ENCODE measurements around the gene COMMD6.

COMMD6 gene

GRCh38 chr13:75521956-75522355 is 15.7 kb downstream of the COMMD6 start:
- DNase-seq = no peak

DNA sequence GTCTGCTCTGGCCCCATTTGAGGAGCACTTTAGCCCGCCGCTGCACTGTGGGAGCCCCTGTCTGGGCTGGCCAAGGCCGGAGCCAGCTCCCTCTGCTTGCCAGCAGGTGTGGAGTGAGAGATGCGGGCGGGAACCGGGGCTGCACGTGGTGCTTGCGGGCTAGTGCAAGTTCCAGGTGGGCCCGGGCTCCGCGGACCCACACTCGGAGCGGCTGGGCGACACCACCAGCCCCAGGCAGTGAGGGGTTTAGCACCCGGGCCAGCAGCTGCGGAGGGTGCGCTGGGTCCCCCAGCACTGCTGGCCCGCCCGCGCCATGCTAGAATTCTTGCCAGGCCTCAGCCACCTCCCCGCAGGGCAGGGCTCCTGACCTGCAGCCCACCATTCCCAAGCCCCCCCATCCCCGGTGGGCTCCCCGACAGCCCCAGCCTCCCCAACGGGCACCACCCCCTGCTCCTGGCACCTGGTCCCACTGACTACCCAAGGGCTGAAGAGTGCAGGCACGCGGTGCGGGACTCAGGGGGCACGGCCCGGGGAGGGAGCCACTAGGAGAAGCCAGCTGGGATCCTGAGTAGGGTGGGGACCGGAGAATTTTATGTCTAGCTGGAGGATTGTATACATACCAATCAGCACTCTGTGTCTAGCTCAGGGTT is 19.1 kb downstream of the COMMD6 start:
- no peak for DNase-seq

GRCh38 chr13:75514080-75514995 is 23.3 kb downstream of the COMMD6 start:
- DNase-seq = no peak

DNA sequence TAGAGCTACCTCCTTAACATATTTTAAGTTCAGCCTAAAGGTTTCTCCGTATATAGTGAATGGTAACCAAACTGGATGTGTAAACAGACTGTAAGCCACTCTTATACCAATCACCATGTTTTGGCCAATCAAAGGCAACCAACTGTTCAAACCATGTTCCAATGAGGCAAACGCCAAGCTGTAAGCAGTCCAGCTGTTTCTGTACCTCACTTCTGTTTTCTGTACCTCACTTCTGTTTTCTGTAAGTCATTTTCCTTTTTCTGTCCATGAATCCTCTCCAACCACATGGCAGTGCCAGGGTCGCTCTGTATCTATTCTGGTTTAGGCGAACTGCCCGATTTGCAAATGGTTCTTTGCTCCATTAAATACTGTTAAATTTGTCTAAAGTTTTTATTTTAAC is 24.4 kb downstream of the COMMD6 start:
- no peak for DNase-seq

- no peak for DNase-seq
These were observed 25.4 kb downstream of the COMMD6 start for GRCh38 chr13:75512253-75512652.

- peak in 1 of 5 experiments; percentile 9 for DNase-seq
These were observed 26.5 kb downstream of the COMMD6 start for GRCh38 chr13:75511051-75511625.

DNA sequence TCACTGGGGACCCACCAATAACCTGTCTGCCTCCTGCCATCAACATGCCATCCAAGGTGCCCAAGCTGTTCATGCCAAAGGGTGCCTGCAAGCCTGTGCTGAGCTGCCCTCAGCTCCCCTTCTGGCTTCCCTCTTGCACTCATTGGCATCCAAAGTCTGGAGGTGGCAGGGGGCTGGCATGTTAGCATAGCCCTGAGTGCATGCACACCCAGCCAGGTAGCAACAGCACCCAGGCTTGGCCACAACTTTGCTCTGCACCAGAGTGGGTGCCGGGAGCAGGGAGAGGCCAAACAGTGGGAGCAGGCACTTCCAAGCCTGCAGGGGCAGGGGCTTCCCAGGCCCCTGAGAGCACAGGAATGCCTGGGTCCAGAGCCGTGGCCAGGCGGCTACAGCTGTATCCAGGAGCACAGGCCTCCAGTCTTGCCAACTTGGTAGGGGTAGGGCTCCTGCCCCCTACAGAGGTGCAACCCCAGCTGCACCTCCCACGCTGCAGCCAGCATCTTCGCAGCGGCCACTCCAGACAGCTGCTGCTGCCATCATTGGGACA is 29.6 kb downstream of the COMMD6 start:
- no peak for DNase-seq

DNA sequence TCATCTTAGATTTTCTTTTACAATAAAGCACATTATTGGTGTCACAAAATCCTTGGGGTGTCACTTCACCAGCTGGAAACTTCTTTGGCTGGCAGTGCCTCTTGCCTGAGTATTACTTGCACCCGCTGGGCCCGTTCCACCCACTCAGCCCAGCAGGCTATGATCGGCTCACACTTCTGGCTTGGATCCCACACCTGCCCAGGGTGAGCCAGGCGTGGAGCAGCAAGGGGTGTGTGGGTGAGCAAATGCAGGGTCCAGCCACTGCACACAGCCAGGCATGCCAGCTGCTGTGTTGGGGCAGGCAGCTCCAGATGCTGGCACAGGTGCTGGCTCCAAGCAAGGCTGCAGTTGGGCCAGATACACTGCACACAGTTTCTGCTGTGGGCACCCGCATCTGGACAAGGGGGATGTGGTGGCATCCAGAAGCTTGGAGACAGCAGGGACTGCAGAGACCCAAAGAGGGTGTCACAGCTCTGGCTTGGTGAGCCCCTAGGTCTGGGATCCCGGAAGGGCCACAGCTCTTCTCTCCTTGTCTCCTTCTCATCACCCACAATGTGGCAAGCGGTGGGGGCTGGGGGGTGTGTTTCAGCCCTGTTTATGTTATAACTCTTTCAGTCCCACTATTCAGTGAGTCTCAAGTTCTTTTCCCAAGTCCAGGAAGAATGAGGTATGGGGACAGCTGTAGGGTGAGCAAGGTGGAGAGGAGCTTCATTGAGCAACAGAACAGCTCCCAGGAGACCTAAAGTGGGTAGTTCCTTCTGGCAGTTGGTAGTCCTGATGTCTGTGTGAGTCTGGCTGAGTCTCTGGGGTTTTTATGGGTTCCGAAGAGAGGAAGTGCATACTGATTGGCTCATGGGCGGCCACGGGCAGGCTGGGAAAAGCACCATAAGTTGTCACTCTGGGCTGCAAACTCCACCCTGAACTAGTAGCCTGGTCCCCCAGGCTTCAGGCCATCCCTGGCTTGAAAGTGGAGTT is 30.3 kb downstream of the COMMD6 start:
- no peak for DNase-seq

GRCh38 chr13:75506018-75506417 is 31.6 kb downstream of the COMMD6 start:
- no peak for DNase-seq

DNA sequence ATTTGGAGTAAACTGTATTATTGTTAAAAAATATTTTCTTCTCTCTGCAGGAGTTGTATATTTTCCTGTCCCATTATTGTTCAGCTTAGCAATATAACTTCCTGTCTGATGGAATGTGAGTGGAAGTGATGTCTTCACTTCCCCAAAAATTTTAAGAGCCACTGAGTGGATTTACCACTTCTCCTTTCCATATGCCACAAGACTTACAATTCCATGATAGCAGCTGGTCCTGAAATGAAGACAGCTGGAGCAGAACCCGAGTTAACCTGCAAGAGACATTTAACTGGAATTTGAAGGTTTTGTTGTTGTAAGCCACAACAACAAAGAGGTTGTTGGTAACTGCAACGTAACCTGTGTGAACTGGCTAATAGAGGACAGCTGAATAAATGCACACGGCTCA is 32.3 kb downstream of the COMMD6 start:
- no peak for DNase-seq

DNA sequence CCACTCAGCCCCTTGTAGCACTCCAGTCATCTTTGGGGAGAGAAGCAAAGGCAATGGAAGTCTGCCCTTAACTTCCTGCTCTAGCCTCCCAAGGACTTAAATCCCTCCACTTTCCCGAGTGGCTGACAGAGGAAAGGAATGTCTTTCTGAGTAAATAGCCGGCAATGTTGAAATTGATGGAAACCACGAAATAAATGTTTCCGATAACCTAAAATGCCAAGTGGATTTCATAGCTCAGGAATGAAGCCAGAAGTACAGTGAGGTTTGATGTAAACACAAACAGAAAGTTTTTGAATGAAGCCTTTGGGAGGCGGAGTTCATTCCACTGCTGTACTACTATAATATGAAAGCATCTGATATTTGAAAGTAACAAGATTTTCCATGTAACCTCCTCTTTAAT is 41.7 kb downstream of the COMMD6 start:
- no peak for DNase-seq

DNA sequence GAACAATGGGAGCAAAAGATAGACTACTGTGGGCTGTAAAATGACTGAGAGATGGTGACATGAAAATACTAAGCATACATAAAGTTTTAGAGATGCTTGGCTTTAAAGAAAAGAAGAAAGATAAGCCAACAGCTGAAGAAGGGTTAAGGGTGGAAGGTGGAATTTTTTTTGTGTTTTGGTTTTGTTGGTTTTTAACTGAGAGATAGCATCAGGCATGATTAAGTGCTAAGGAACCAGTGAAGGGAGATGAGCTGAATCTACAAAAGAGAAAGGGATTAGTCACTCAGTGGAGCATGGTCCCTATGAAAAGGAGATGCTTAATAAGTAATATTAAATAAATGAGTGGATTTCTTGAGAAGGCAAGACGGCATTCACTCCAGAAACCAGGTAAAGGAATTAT is 43.1 kb downstream of the COMMD6 start:
- DNase-seq = no peak

DNA sequence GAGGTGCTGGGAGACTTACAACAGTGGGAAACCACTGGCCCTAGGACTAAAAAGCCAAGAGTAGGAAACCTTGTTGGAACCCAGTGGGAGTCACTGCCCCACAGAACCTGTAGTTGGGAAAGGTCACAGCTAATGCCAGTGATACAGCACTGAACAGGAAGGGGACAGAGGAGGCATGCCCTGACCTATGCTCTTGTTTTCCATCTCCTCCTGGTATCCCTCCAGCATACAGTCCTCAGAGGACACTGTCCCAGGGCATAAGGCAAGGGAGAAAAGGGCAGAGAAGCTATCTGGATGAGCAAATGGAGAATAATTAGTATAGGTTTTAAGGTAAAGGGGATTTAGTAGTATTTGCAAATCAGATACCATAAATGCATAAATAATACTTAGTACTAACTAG is 44.5 kb downstream of the COMMD6 start:
- no peak for DNase-seq

DNA sequence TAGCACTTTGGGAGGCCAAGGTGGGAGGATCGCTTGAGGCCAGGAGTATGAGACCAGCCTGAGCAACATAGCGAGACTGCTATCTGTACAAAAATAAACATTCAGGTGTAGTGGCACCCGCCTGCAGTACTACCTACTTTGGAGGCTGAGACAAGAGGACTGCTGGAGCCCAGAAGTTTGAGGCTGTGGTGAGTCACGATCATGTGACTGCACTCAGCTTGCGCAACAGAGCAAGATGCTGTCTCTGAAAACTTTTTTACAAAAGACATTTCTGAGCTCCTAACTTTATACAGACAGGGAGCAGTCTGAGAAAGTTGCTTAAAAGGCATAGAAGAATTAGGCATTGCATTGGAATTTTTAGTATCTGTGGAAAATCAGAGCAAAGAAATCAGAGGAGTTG is 45.3 kb downstream of the COMMD6 start:
- DNase-seq = no peak

GRCh38 chr13:75491376-75491775 is 46.3 kb downstream of the COMMD6 start:
- DNase-seq = no peak

DNA sequence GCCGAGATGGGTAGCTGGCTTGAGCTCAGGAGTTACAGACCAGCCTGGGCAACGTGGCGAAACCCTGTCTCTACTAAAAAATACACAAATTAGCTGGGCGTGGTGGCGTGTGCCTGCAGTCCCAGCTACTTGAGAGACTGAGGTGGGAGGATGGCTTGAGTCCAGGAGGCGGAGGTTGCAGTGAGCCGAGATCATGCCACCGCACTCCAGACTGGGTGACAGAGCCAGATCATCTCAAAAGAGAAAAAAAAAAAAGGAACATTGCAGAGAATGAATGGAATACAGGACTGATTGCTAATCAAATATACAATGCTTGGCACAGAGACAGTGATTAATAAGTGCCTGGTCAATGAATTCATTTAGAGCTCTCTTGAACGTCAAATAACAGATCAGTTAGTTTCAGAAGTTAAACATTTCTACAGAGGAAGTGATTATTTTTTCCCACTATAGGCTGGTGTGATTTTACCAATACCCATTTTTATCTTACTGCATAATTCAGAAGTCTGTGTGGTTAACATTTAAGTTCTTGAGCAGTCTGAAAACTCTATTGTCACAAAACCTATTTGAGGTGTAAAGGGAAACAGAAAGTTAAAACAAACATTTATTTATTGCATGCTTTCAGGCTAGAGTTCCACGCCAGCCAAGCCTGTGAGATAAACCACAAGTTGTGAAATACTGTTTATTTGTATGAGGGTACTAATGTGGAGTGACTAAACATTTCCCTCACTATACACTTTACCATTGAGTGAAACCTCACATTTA is 48.0 kb downstream of the COMMD6 start:
- peak in 1 of 5 experiments; percentile 71 for DNase-seq

DNA sequence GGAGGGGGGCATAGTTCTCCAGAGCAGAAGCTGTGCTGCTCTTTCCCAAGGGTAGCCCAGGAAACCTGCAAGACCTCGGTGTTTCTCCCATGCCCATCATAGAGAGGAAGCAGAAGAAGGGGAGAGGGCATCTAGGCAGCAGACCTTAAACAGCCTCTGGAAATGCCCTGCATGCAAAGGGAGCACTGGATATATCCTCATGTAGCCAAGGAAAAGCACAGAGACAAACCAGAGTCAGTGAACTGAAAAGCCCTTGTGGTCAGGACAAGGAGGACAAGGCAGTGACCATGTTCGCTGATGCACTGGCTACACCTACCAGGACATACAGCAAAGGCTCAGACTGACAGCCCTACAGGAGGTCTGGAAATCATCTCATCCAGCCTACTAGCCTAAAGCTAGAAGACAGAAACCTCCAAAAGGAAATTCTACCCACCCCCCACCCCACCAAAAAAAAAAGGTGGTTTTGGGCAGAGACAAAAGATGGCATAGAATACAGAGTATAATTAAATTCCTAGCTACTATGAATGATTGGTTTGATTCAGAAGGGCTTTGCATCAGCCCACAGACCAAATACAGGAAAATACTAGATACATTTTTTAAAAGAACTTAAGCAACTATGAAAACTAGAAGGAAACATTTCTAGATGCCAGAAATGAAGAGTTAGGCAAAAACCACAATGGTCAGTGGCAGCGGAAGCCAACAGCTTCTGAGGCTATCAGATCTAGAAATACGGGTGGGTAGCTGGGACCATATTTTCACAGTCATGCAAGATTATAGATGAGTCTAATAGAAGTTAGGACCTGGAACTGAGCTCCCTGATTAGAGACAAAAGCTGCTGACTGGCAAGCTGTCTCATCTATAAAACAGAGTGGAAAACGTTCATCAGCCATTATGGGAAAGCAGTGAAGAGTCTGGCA is 51.2 kb downstream of the COMMD6 start:
- DNase-seq = no peak

DNA sequence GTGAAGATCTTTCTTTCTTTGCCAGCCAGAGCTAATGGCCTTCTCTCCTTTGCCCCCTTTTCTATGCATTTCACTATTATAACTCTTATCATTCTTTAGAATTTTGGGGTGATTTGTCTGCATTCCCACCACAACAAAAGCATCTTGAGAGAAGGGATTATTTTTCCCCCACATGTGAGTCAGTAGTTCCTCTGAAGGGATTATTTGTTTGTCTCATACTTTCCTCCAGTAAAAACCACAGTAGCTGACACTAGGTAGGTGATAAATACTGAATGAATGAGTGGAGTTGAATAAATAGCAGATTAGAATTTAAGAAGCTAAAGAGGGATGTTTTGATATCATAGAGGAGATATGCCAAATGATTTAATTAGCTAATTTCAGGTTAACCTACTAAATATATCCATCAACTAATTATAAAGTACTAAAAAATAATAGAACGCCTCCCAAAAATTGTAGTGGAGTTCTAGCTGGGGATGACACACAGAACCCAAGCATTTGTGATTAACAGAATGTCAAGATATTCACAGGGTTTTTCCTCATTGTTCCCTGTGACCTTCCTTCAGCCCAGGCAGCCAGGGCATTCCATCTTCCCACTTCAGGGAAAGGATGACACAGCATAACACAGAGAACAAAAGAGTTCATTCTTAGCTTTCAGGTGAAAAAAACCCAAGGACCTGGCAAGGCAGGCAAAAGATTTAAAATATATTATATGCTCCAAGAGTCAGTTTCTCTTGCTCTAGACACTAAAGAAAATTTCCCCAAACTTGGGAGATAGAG is 52.2 kb downstream of the COMMD6 start:
- DNase-seq = no peak

GRCh38 chr13:75482820-75483079 is 54.9 kb downstream of the COMMD6 start:
- DNase-seq = no peak

Data from T-helper 2 cell (primary cell).